ENCODE data around the gene CPAMD8.
"Not testable (repeated sequence)": the region's sequence is repeated elsewhere in the genome, so short reads cannot be mapped to it uniquely, and the experiment has no call there.

Gene CPAMD8

DNA sequence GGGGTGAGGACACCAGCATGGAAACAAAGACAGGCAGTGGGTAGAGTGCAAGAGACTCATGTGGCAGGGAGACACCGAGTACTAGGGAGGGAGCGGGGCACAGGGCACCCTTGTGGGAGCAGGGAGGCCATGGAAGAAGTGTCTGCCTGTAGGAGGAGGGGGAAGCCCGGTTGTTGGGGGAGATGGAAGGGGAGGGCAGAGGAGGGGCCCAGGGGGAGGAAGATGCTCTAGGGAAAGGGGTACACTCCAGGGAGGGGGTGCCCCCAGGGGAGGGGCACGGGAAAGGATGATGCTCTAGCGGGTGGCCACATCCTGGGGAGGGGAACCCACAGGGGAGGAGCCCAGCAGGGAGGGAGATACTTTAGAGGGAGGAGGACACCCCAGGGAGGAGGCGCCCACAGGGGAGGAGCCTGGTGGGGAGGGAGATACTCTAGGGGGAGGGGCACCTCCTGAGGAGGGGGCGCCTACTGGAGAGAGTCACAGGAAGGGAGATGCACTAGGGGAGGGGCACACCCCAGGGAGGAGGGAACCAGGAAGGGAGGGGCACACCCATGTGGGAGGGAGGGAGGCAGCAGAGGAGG, 24.9 kb downstream of the CPAMD8 start:
- DNase-seq (ENCODE audit: low read depth in 2 of 2): peak; percentile 13 to 42

- no peak for DNase-seq (ENCODE audit: low read depth in 2 of 2)
Measured at GRCh38 chr19:16998635-16999194, 27.9 kb downstream of the CPAMD8 start.

- DNase-seq (ENCODE audit: low read depth in 2 of 2): not testable (repeated sequence)
Measured at GRCh38 chr19:16996838-16997490, 29.6 kb downstream of the CPAMD8 start.

DNA sequence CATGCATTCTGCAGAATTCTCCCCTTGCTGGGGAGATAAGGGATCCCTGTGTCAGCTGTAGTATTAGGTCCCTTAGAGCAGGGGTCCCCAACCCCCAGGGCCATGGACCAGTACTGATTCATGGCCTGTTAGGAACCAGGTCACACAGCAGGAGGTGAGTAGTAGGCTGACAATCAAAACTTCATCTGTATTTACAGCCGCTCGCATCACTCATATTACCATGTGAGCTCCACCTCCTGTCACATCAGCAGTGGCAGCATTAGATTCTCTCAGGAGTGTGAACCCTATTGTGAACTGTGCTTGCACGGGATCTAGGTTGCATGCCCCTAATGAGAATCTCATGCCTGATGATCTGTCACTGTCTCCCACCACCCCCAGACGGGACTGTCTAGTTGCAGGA, 37.9 kb downstream of the CPAMD8 start:
- DNase-seq (ENCODE audit: low read depth in 2 of 2): no peak

- DNase-seq (ENCODE audit: low read depth in 2 of 2): no peak
Measured at GRCh38 chr19:16985403-16985802, 41.2 kb downstream of the CPAMD8 start.

DNA sequence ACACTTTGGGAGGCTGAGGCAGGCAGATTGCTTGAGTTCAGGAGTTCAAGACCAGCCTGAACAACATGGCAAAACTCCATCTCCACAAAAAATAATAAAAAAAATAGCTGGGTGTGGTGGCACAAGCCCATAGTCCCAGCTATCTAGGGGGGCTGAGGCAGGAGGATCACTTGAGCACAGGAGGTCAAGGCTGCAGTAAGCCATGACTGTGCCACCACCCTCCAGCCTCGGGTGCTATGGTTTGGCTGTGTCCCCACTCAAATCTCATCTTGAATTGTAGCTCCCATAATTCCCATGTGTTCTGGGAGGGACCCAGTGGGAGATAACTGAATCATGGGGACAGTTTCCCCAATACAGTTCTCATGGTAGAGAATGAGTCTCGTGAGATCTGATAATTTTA, 44.0 kb downstream of the CPAMD8 start:
- not testable (repeated sequence) for DNase-seq (ENCODE audit: low read depth in 2 of 2)

DNA sequence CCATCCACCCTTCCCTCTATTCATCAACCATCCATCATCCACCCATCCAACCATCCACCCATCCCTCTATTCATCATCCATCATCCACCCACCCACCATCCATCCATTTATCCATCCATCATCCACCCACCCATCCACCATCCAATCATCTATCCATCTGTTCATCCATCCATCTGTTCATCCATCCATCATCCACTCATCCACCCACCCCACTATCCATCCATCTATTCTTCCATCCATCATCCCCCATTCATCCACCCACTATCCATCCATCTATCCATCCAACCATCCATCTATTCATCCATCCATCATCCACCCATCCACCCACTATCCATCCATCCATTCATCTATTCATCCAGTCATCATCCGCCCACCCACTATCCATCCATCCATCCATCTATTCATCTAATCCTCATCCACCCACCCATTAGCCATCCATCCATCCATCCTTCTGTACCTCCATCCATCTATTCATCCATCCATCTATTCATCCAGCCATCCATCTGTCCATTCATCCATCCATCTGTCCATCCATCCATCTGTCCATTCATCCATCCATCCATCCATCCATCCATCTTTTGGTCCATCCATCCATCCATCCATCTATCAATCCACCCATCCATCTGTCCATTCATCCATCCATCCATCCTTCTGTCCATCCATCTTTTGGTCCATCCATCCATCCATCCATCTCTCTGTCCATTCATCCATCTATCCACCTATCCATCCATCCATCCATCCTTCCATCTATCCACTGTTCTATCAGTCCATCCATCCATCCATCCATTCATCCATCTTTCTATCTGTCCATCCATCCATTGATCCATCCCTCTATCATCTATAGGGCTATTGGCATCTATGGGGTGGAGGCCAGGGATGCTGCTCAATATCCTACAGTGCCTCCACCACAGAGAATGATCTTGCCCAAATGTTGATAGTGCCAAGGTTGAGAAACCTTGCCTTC, 47.5 kb downstream of the CPAMD8 start:
- DNase-seq (ENCODE audit: low read depth in 2 of 2): no peak

GRCh38 chr19:16978156-16978555, 48.5 kb downstream of the CPAMD8 start:
- DNase-seq (ENCODE audit: low read depth in 2 of 2): no peak

DNA sequence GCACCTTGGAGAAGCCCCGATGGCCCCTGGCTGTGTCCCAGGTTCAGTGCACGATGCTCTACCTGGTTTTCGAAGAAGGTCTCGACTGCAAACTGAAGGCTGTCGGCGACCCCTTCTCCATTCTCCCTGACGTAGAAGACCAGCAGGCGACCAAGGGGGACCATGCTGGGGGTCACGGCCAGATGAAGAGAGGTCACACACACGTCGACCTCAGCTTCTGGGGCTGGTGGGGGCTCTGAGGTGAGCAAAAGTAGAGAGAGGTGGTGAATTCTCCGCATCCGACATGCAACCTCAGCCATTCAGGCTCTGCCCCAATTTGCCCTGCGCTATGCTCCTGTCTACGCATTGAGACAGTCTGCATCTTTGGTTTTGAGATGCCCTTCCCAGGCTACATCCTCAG, 49.3 kb downstream of the CPAMD8 start:
- no peak for DNase-seq (ENCODE audit: low read depth in 2 of 2)

- DNase-seq (ENCODE audit: low read depth in 2 of 2): no peak
Measured at GRCh38 chr19:16976446-16976845, 50.2 kb downstream of the CPAMD8 start.

GRCh38 chr19:16970821-16971220, 55.8 kb downstream of the CPAMD8 start:
- no peak for DNase-seq (ENCODE audit: low read depth in 2 of 2)

DNA sequence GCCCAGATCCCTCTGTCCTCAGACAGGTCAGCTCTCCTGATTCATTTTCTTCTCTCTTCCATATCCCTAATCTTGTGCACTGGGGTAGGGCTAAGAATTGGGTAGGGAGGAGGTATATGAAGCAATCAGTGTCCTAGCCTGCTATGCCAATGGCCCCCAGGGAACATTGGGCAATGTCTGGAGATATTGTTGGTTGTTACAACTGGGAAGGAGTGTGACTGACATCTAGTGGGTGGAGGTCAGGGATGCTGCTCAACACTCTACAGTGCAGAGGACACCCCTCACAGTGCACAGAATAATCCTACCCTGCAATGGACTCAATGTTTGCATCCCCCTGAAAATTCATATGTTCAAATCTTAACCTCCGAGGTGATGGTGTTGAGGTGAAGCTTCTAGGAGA, 57.5 kb downstream of the CPAMD8 start:
- DNase-seq (ENCODE audit: low read depth in 2 of 2): no peak

- not testable (repeated sequence) for DNase-seq (ENCODE audit: low read depth in 2 of 2)
Measured at GRCh38 chr19:16960996-16961822, 65.4 kb downstream of the CPAMD8 start.

- not testable (repeated sequence) for DNase-seq (ENCODE audit: low read depth in 2 of 2)
Measured at GRCh38 chr19:16958277-16958676, 68.3 kb downstream of the CPAMD8 start.

- DNase-seq (ENCODE audit: low read depth in 2 of 2): no peak
Measured at GRCh38 chr19:16957855-16958254, 68.8 kb downstream of the CPAMD8 start.

GRCh38 chr19:16957151-16957701, 69.4 kb downstream of the CPAMD8 start:
- no peak for DNase-seq (ENCODE audit: low read depth in 2 of 2)

- no peak for DNase-seq (ENCODE audit: low read depth in 2 of 2)
Measured at GRCh38 chr19:16955161-16955560, 71.4 kb downstream of the CPAMD8 start.

GRCh38 chr19:16952046-16952445, 74.6 kb downstream of the CPAMD8 start:
- DNase-seq (ENCODE audit: low read depth in 2 of 2): no peak

GRCh38 chr19:16951529-16951928, 75.1 kb downstream of the CPAMD8 start:
- no peak for DNase-seq (ENCODE audit: low read depth in 2 of 2)

- no peak for DNase-seq (ENCODE audit: low read depth in 2 of 2)
Measured at GRCh38 chr19:16949496-16950023, 77.0 kb downstream of the CPAMD8 start.
